ENCODE measurements around the gene SCN2A. TPM values are rescaled to one million over a fixed set of nuclear protein-coding genes. Genes with fewer than 3 reads are reported as not detected.

The SCN2A gene
- total and polyA plus RNA-seq, 2 donors (not counting 3 experiments of a cell fraction or from before 2014, with no cell fraction given), result not detected

DNA sequence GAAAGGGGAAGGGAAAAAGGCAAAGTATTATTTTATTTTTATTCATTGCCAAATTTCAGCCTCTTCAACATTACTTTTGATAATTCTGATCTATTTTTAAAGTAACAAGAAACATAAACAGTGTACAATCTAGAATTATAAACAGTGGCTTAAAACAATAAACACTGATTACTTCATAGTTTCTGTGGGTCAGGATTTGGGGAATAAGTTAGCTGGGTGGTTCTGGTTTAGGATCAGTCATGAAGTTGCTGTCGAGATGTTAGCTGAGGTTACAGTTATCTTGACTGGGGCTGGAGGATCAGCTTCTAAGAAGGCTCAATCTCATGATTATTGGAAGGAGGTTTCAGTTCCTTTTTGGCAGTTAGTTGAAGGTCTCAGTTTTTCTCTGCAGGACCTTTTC is 109.2 kb downstream of the SCN2A start:
- Histone ChIP-seq H3K27me3 (ENCODE audit: control insufficient read depth in 2 of 2, insufficient read depth in 2 of 2, low read length in 2 of 2) (no peaks in the 10 kb centered on the region), H3K9ac (replicated peaks; ENCODE audit: extremely low read depth, insufficient read depth, low read length) (no peak overlapping the region), H2AFZ (ENCODE audit: low read depth, low read length) (no peak overlapping the region), H3K9me1 (replicated peaks; ENCODE audit: control insufficient read depth, extremely low read depth, insufficient read depth, low read length) (no peaks in the 10 kb centered on the region), H3K9me3 (replicated peaks; ENCODE audit: control insufficient read depth, insufficient read depth, low read length) (no peaks in the 10 kb centered on the region), H3K4me3 (replicated peaks in 1 of 3; ENCODE audit: insufficient read depth in 1 of 3, low read depth in 1 of 3, low read length in 3 of 3) (no peak overlapping the region), H3K79me2 (ENCODE audit: control insufficient read depth, insufficient read depth, low read length) (no peaks in the 10 kb centered on the region), H4K20me1 (replicated peaks; ENCODE audit: control insufficient read depth, extremely low read depth, insufficient read depth, low read length) (no peaks in the 10 kb centered on the region), H3K27ac (ENCODE audit: insufficient read depth, low read depth, low read length) (no peak overlapping the region), H3K4me1 (ENCODE audit: control insufficient read depth, extremely low read depth, insufficient read depth, low read length) (no peaks in the 10 kb centered on the region), H3K4me2 (ENCODE audit: insufficient read depth, low read length) (no peak overlapping the region), H3K36me3 (ENCODE audit: control insufficient read depth in 2 of 2, extremely low read depth in 1 of 2, insufficient read depth in 2 of 2, low read length in 2 of 2) (no peaks in the 10 kb centered on the region)
- intact Hi-C loops (cut with micrococcal nuclease) (no loop called here), dilution Hi-C loops (cut with MboI; ENCODE audit: extremely low pct_ligation_motif_present, low sequenced_read_pairs) (no loop called here)
- ChIA-PET CTCF (no interaction called here), POLR2A (no interaction called here)
- DNase-seq (ENCODE audit: low read depth, low spot score) (no peak), FAIRE-seq (no peak)
- BruUV-seq (replicated peaks), result no TSS peak
- TF ChIP-seq, protein P1, sequence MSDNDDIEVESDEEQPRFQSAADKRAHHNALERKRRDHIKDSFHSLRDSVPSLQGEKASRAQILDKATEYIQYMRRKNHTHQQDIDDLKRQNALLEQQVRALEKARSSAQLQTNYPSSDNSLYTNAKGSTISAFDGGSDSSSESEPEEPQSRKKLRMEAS (IDR thresholded peaks at IDR 0.05; ENCODE audit: insufficient read depth, insufficient read length), result no peak
- TF ChIP-seq GATA2 (IDR thresholded peaks at IDR 0.05; ENCODE audit: insufficient read depth, insufficient read length, low read depth, low read length), result no peak
- no peak for TF ChIP-seq MYC (IDR thresholded peaks at IDR 0.05; ENCODE audit: low read depth, low read length)
- no peak for TF ChIP-seq EZH2 (IDR thresholded peaks at IDR 0.05; ENCODE audit: borderline replicate concordance, low read depth, low read length, severe bottlenecking)
- no peak for TF ChIP-seq POLR2A (IDR thresholded peaks at IDR 0.05; ENCODE audit: low read depth, low read length)
- no peak for TF ChIP-seq JUN (IDR thresholded peaks at IDR 0.05; ENCODE audit: borderline replicate concordance, insufficient read depth, insufficient read length, low read depth)
- TF ChIP-seq POLR2AphosphoS5 (IDR thresholded peaks at IDR 0.05; ENCODE audit: insufficient read depth, low read depth, low read length), result no peak
- no peak for TF ChIP-seq FOS (IDR thresholded peaks at IDR 0.05; ENCODE audit: borderline replicate concordance, insufficient read depth, low read length)
- TF ChIP-seq, protein P2, sequence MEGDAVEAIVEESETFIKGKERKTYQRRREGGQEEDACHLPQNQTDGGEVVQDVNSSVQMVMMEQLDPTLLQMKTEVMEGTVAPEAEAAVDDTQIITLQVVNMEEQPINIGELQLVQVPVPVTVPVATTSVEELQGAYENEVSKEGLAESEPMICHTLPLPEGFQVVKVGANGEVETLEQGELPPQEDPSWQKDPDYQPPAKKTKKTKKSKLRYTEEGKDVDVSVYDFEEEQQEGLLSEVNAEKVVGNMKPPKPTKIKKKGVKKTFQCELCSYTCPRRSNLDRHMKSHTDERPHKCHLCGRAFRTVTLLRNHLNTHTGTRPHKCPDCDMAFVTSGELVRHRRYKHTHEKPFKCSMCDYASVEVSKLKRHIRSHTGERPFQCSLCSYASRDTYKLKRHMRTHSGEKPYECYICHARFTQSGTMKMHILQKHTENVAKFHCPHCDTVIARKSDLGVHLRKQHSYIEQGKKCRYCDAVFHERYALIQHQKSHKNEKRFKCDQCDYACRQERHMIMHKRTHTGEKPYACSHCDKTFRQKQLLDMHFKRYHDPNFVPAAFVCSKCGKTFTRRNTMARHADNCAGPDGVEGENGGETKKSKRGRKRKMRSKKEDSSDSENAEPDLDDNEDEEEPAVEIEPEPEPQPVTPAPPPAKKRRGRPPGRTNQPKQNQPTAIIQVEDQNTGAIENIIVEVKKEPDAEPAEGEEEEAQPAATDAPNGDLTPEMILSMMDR (IDR thresholded peaks at IDR 0.05; ENCODE audit: extremely low read depth in 1 of 2, insufficient read depth in 1 of 2, low read depth in 1 of 2, low read length in 2 of 2), result no peak
